K562 treated with DMSO at 1 percent for 24 hours (cell line): Measurements from ENCODE around the gene CD101. TPM values are rescaled to one million over a fixed set of nuclear protein-coding genes. Genes with fewer than 3 reads are reported as not detected.

ENCODE experiments used
- total RNA-seq: library from RNA; unstranded; fragments of 300-600 nt; gene quantifications from 2 replicates; pipeline ENCODE4 v1.2.3, GENCODE V29; 2022; ENCODE audit warnings: low read depth; ENCODE audit not compliant: insufficient read depth

Gene CD101
- total RNA-seq: 0.17 and 0.21 TPM in 2 replicates

GRCh38 chr1:117001254-117001927, at the start of gene CD101:
TSS of gene CD101 (plus strand) at chr1:117001760. CDS start at chr1:117001818, 58 bp downstream.

GRCh38 chr1:117059678-117060440, 58.3 kb downstream of the CD101 start, which contains the start of gene TTF2:
TSS of gene TTF2 (plus strand) at chr1:117060326. CDS start at chr1:117060347, 21 bp downstream.

Other genes starting within 250 kb of the CD101 start
- gene CD2, start 247.3 kb upstream of the CD101 start, total RNA-seq: not detected in 2 replicates
- gene PTGFRN, start 91.8 kb upstream of the CD101 start, total RNA-seq: 17.2 and 19.2 TPM in 2 replicates
- gene TTF2, start 58.6 kb downstream of the CD101 start, total RNA-seq: 24.1 and 27.4 TPM in 2 replicates
- 3.0 and 4.2 TPM in 2 replicates for gene TRIM45, start 120.0 kb downstream of the CD101 start, total RNA-seq
- gene VTCN1, start 209.2 kb downstream of the CD101 start, total RNA-seq: not detected in 2 replicates